K562 (cell line): ENCODE results near the gene GALNT16. TPM values are rescaled to one million over a fixed set of nuclear protein-coding genes. Genes with fewer than 3 reads are reported as not detected.

Experiments
- ATAC-seq: fragments of 200-7000 bp; cut with Tn5 transposase; 3 replicates; pipeline ENCODE4 v1.9.1; 2020; ENCODE audit warnings: moderate library complexity
- BruUV-seq: library from RNA; stranded (reverse); fragments of 400-500 nt; replicated peaks from 2 replicates; lab custom pipeline; 2021; lab: Mats Ljungman, UMichigan
- CTCF ChIA-PET: fragments of 300-600 bp; formaldehyde crosslinking; extraction: SDS; loops from one replicate; lab custom pipeline; 2021; ENCODE audit warnings: low intra/inter-chr PET ratio; lab: Yijun Ruan, JAX
- POLR2A ChIA-PET: fragments of 300-600, 350-650 bp; sonication (Branson Sonifier 250); formaldehyde crosslinking; extraction: SDS; loops from one replicate; lab custom pipeline; 2021; ENCODE audit warnings: antibody characterized with exemption, inconsistent platforms; lab: Yijun Ruan, JAX
- DNase-seq, 4 experiments: peaks; one replicate each; pipeline versions ENCODE4 v3.0.0 to v3.0.0-alpha.2; 2011 to 2018; ENCODE audit warnings: low spot score in 3 of 4, mixed read lengths in 3 of 4; ENCODE audit errors: extremely low read depth in 1 of 4
- FAIRE-seq: peaks from 2 replicates; lab custom pipeline; 2011; peaks lifted over from hg19 to GRCh38; lab: Jason Lieb, UNC
- H2AFZ ChIP-seq: 2 replicates; pipeline ENCODE4 v1.6.0; 2011; ENCODE audit warnings: low read depth, low read length, control low read depth, inconsistent platforms
- H3K27ac ChIP-seq: fragments of 200-600 bp; 3 replicates; pipeline ENCODE4 v1.8.0; 2011; ENCODE audit warnings: low read depth, mild to moderate bottlenecking, control low read depth, inconsistent platforms, low read length, moderate library complexity, mixed read lengths; ENCODE audit errors: extremely low read depth
- H3K27me3 ChIP-seq, 2 experiments: fragments of 300-600 bp in 1 of 2; 2 replicates in 1 of 2; 3 replicates in 1 of 2; pipeline versions ENCODE4 v1.6.0 to v1.8.0; 2011; ENCODE audit warnings: inconsistent platforms in 2 of 2, low read length in 2 of 2, mild to moderate bottlenecking in 1 of 2, mixed read lengths in 1 of 2, moderate library complexity in 1 of 2; ENCODE audit not compliant: control insufficient read depth in 2 of 2, insufficient read depth in 2 of 2
- H3K36me3 ChIP-seq: fragments of 300-600 bp; 3 replicates; pipeline ENCODE4 v1.8.0; 2011; ENCODE audit warnings: mild to moderate bottlenecking, low read length, inconsistent platforms; ENCODE audit not compliant: control insufficient read depth, insufficient read depth
- H3K4me1 ChIP-seq, 2 experiments: fragments of 200-600 bp in 1 of 2; replicated peaks in 1 of 2; 2 replicates in 1 of 2; 3 replicates in 1 of 2; pipeline versions ENCODE4 v1.5.1 to v1.8.0; 2011; ENCODE audit warnings: inconsistent platforms in 2 of 2, low read length in 2 of 2, mild to moderate bottlenecking in 1 of 2, mixed read lengths in 1 of 2, moderate library complexity in 1 of 2; ENCODE audit not compliant: control insufficient read depth in 2 of 2, insufficient read depth in 2 of 2
- H3K4me2 ChIP-seq: 2 replicates; pipeline ENCODE4 v1.6.1; 2011; ENCODE audit warnings: low read length, control low read depth, inconsistent platforms, mixed read lengths; ENCODE audit not compliant: insufficient read depth
- H3K4me3 ChIP-seq: fragments of 200-600 bp; sonication (generic), shearing (Covaris generic); 2 replicates; pipeline ENCODE4 v1.5.1; 2016; ENCODE audit warnings: control low read depth, inconsistent platforms
- H3K79me2 ChIP-seq: fragments of 200-600 bp; 3 replicates; pipeline ENCODE4 v1.8.0; 2011; ENCODE audit warnings: low read length, inconsistent platforms; ENCODE audit not compliant: control insufficient read depth, insufficient read depth
- H3K9ac ChIP-seq, 2 experiments: 2 replicates each; pipeline versions ENCODE4 v1.6.0 to v1.6.1; 2011; ENCODE audit warnings: low read depth in 2 of 2, low read length in 2 of 2, control low read depth in 1 of 2, inconsistent platforms in 1 of 2, mild to moderate bottlenecking in 1 of 2, mixed read lengths in 1 of 2; ENCODE audit not compliant: insufficient read depth in 1 of 2
- H3K9me1 ChIP-seq: one replicate; pipeline ENCODE4 v1.6.0; 2011; ENCODE audit warnings: inconsistent platforms, mild to moderate bottlenecking, low read length, moderate library complexity; ENCODE audit not compliant: control insufficient read depth, insufficient read depth
- H3K9me3 ChIP-seq: replicated peaks from 2 replicates; pipeline ENCODE4 v1.5.1; 2011; ENCODE audit warnings: low read depth, low read length, inconsistent platforms; ENCODE audit not compliant: control insufficient read depth, insufficient read depth
- H4K20me1 ChIP-seq: replicated peaks from 2 replicates; pipeline ENCODE4 v1.6.1; 2011; ENCODE audit warnings: low read length, inconsistent platforms, mixed read lengths; ENCODE audit not compliant: control insufficient read depth, insufficient read depth
- ARID1B ChIP-seq: fragments of 450-650 bp; IDR thresholded peaks from 2 replicates; pipeline ENCODE4 v1.6.1; 2016; ENCODE audit warnings: antibody characterized with exemption, mild to moderate bottlenecking, inconsistent platforms
- CXXC5 ChIP-seq: fragments of 250-450 bp; sonication (Bioruptor Pico); IDR thresholded peaks from 2 replicates; pipeline ENCODE4 v1.8.0; 2022; ENCODE audit warnings: inconsistent platforms, mild to moderate bottlenecking, moderate library complexity
- MAFK ChIP-seq: IDR thresholded peaks from 2 replicates; pipeline ENCODE4 v1.6.1; 2011; ENCODE audit warnings: low read length, improper control_type of control experiment
- MYC ChIP-seq, 2 experiments: fragments of 250-450 bp in 1 of 2; sonication (Bioruptor Pico) in 1 of 2; IDR thresholded peaks; 2 replicates each; pipeline versions ENCODE4 v1.5.1 to v1.6.1; 2012 to 2021; ENCODE audit warnings: low read depth in 2 of 2, borderline replicate concordance in 1 of 2, improper control_type of control experiment in 1 of 2, low read length in 1 of 2, mild to moderate bottlenecking in 1 of 2, moderate library complexity in 1 of 2
- PBX2 ChIP-seq, 2 experiments: IDR thresholded peaks in 1 of 2; conservative IDR thresholded peaks in 1 of 2; 2 replicates each; pipeline ENCODE4 v1.6.1; 2016; ENCODE audit warnings: low read depth in 2 of 2, mild to moderate bottlenecking in 1 of 2, missing compliant biosample characterization in 1 of 2, missing genetic modification characterization in 1 of 2, moderate library complexity in 1 of 2
- RCOR1 ChIP-seq, 2 experiments: IDR thresholded peaks; 2 replicates each; pipeline ENCODE4 v1.6.1; 2012; ENCODE audit warnings: low read depth in 2 of 2, low read length in 2 of 2, borderline replicate concordance in 1 of 2, improper control_type of control experiment in 1 of 2
- RFX5 ChIP-seq: IDR thresholded peaks from 2 replicates; pipeline ENCODE4 v1.6.1; 2011; ENCODE audit warnings: low read depth, mild to moderate bottlenecking, improper control_type of control experiment, low read length
- ZNF263 ChIP-seq: sonication (generic); formaldehyde crosslinking; IDR thresholded peaks from 2 replicates; pipeline ENCODE4 v1.8.0; 2022; ENCODE audit warnings: mild to moderate bottlenecking, missing genetic modification reagents, borderline replicate concordance
- ZNF274 ChIP-seq: IDR thresholded peaks from 2 replicates; pipeline ENCODE4 v1.6.1; 2011; ENCODE audit warnings: low read depth, mild to moderate bottlenecking, low read length, moderate library complexity, borderline replicate concordance
- ZNF589 ChIP-seq: fragments of 200-800 bp; sonication (Bioruptor generic); IDR thresholded peaks from 2 replicates; pipeline ENCODE4 v1.6.1; 2016; ENCODE audit warnings: low read depth, missing genetic modification characterization, missing compliant biosample characterization
- ZNF76 ChIP-seq: fragments of 250-450 bp; sonication (Bioruptor Pico); IDR thresholded peaks from 2 replicates; pipeline ENCODE4 v1.4.0; 2020; ENCODE audit warnings: mild to moderate bottlenecking, moderate library complexity, borderline replicate concordance
- ZNF764 ChIP-seq: fragments of 250-450 bp; sonication (Bioruptor Pico); IDR thresholded peaks from 2 replicates; pipeline ENCODE4 v1.4.0; 2020; ENCODE audit warnings: low read depth, mild to moderate bottlenecking, moderate library complexity
- WGBS: fragments of 100-300 bp; shearing (Covaris generic); methylation state at CpG from one replicate; pipeline ENCODE4 v1.1.6; 2016; ENCODE audit warnings: low coverage, mixed read lengths; ENCODE audit not compliant: insufficient coverage; ENCODE audit errors: missing lambda C conversion rate; 5-methylcytosine and 5-hydroxymethylcytosine counted together
- in situ Hi-C: fragments of 300-500 bp; cut with MboI; formaldehyde crosslinking; loops from 4 replicates; pipeline ENCODE4 v1.15.0; 2018; ENCODE audit warnings: inconsistent platforms, mixed read lengths
- intact Hi-C: fragments of 100-400 bp; cut with micrococcal nuclease; formaldehyde crosslinking; loops from 2 replicates; pipeline ENCODE4 v1.14.2; 2022
- polyA plus RNA-seq, 8 experiments: library from polyadenylated mRNA; depleted of rRNA in 4 of 8; stranded (reverse) in 5 of 8; unstranded in 3 of 8; fragments of >200 nt; fragmentation: Nextera tagmentation in 2 of 8; fragmentation: Illumina TruSeq in 1 of 8; extraction: Ambion mirVana in 2 of 8; extraction: Trizol in 1 of 8; gene quantifications; 2 replicates each; pipeline versions ENCODE4 v1.2.1 to v1.2.3, GENCODE V29; 2011 to 2014; ENCODE audit warnings: inconsistent platforms in 1 of 8, missing spikeins in 1 of 8
- total RNA-seq, 7 experiments: library from RNA; depleted of rRNA in 6 of 7; stranded (reverse); fragments of >200 nt in 6 of 7; fragmentation: Illumina TruSeq in 2 of 7; extraction: Trizol in 2 of 7; gene quantifications; 2 replicates each; pipeline versions ENCODE4 v1.2.1 to v1.2.3, GENCODE V29; 2011 to 2021; ENCODE audit warnings: low replicate concordance in 1 of 7
- TF ChIP-seq, protein P1 (sequence below): sonication (generic); formaldehyde crosslinking; IDR thresholded peaks from 2 replicates; pipeline ENCODE4 v1.8.0; 2022; ENCODE audit warnings: mild to moderate bottlenecking, missing genetic modification reagents
- TF ChIP-seq, protein P2 (sequence below): fragments of 250-450 bp; sonication (Bioruptor Pico); IDR thresholded peaks from 2 replicates; pipeline ENCODE4 v1.4.0; 2020; ENCODE audit warnings: mild to moderate bottlenecking, moderate library complexity, borderline replicate concordance

Gene GALNT16
- total and polyA plus RNA-seq, 9 of the 15 experiments (the other 6 are each of a cell fraction or from before 2014, with no cell fraction given), result not detected

GRCh38 chr14:69358233-69358963 is 98.4 kb downstream of the GALNT16 start:
- POLR2A ChIA-PET, result interaction anchor here (0.6 to 1.8 kb wide), 4 partner anchors 10 to 66 kb away, joined by 3 to 10 read pairs (median 4); no protein-coding TSS in a partner anchor
- Histone ChIP-seq H3K4me2 (no peak overlapping the region), H3K9me1 (no peaks in the 10 kb centered on the region), H3K27me3 (peaks cover 2 to 58% of the 10 kb centered on the region in 2 experiments), H3K4me3 (no peak overlapping the region), H4K20me1 (peaks cover 4% of the 10 kb centered on the region; the same call in 1 of the 2 replicates), H2AFZ (no peak overlapping the region), H3K27ac (no peak overlapping the region), H3K9me3 (no peaks in the 10 kb centered on the region), H3K4me1 (no peaks in the 10 kb centered on the region; a peak in 1 of 5 replicates), H3K9ac (no peak overlapping the region), H3K79me2 (no peaks in the 10 kb centered on the region), H3K36me3 (no peaks in the 10 kb centered on the region)
- 1% methylated on average over 10 of the region's 12 CpGs for WGBS
- CTCF ChIA-PET, result no interaction called here
- DNase-seq, result no peak
- no peak for FAIRE-seq
- no peak for ATAC-seq
- in situ Hi-C loops, result no loop called here
- BruUV-seq, result no TSS peak
- intact Hi-C loops, result no loop called here
- TF ChIP-seq MAFK, result no peak
- TF ChIP-seq RCOR1 (IDR thresholded peaks at IDR 0.05; ENCODE audit: borderline replicate concordance in 1 of 2, low read depth in 2 of 2, low read length in 2 of 2), result no peak
- no peak for TF ChIP-seq ZNF589 (CRISPR knock-in tag)
- TF ChIP-seq ZNF263, result no peak
- no peak for TF ChIP-seq ZNF274
- no peak for TF ChIP-seq ZNF76 (CRISPR knock-in tag)
- no peak for TF ChIP-seq ARID1B
- TF ChIP-seq, protein P1, sequence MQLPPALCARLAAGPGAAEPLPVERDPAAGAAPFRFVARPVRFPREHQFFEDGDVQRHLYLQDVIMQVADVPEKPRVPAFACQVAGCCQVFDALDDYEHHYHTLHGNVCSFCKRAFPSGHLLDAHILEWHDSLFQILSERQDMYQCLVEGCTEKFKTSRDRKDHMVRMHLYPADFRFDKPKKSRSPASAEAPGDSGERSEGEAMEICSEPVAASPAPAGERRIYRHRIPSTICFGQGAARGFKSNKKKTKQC (CRISPR knock-in tag), result no peak
- no peak for TF ChIP-seq MYC (IDR thresholded peaks at IDR 0.05; ENCODE audit: low read depth, low read length)
- no peak for TF ChIP-seq MYC (CRISPR knock-in tag; IDR thresholded peaks at IDR 0.05; ENCODE audit: borderline replicate concordance, low read depth)
- no peak for TF ChIP-seq ZNF764 (CRISPR knock-in tag)
- no peak for TF ChIP-seq PBX2 (CRISPR knock-in tag; IDR thresholded peaks at IDR 0.05; ENCODE audit: low read depth)
- no peak for TF ChIP-seq PBX2 (tag; conservative IDR thresholded peaks at IDR 0.05; ENCODE audit: low read depth)
- TF ChIP-seq, protein P2, sequence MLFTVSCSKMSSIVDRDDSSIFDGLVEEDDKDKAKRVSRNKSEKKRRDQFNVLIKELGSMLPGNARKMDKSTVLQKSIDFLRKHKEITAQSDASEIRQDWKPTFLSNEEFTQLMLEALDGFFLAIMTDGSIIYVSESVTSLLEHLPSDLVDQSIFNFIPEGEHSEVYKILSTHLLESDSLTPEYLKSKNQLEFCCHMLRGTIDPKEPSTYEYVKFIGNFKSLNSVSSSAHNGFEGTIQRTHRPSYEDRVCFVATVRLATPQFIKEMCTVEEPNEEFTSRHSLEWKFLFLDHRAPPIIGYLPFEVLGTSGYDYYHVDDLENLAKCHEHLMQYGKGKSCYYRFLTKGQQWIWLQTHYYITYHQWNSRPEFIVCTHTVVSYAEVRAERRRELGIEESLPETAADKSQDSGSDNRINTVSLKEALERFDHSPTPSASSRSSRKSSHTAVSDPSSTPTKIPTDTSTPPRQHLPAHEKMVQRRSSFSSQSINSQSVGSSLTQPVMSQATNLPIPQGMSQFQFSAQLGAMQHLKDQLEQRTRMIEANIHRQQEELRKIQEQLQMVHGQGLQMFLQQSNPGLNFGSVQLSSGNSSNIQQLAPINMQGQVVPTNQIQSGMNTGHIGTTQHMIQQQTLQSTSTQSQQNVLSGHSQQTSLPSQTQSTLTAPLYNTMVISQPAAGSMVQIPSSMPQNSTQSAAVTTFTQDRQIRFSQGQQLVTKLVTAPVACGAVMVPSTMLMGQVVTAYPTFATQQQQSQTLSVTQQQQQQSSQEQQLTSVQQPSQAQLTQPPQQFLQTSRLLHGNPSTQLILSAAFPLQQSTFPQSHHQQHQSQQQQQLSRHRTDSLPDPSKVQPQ (CRISPR knock-in tag), result no peak
- TF ChIP-seq RFX5, result no peak
- TF ChIP-seq CXXC5 (CRISPR knock-in tag), result no peak
